Smooth muscle cell (in vitro differentiated cells): ENCODE results near the gene PLA2G12A. TPM values are rescaled to one million over a fixed set of nuclear protein-coding genes. Genes with fewer than 3 reads are reported as not detected.

Experiments used
- DNase-seq: peaks from one replicate; lab custom pipeline; 2025; ENCODE audit not compliant: unreplicated experiment; lab: John Stamatoyannopoulos, UW
- H2AFZ ChIP-seq: fragments of 200-600 bp; sonication (generic); 2 replicates; pipeline ENCODE4 v1.6.0; 2016; ENCODE audit warnings: antibody characterized with exemption, low read depth, mild to moderate bottlenecking
- H3F3A ChIP-seq: fragments of 200-600 bp; sonication (generic); 2 replicates; pipeline ENCODE4 v1.6.0; 2017; ENCODE audit warnings: antibody characterized with exemption, low read depth
- H3K27ac ChIP-seq: fragments of 200-600 bp; sonication (generic); 2 replicates; pipeline ENCODE4 v1.5.1; 2016; ENCODE audit warnings: low read depth, mild to moderate bottlenecking
- H3K27me3 ChIP-seq: fragments of 200-600 bp; sonication (generic); 2 replicates; pipeline ENCODE4 v1.6.1; 2016; ENCODE audit warnings: low read depth, mild to moderate bottlenecking
- H3K36me3 ChIP-seq: fragments of 200-600 bp; sonication (generic); 2 replicates; pipeline ENCODE4 v1.5.1; 2016; ENCODE audit warnings: low read depth
- H3K4me1 ChIP-seq: fragments of 200-600 bp; sonication (generic); 2 replicates; pipeline ENCODE4 v1.5.1; 2016; ENCODE audit warnings: low read depth
- H3K4me2 ChIP-seq: fragments of 200-600 bp; sonication (generic); 2 replicates; pipeline ENCODE4 v1.6.0; 2016; ENCODE audit warnings: mild to moderate bottlenecking
- H3K4me3 ChIP-seq: fragments of 200-600 bp; sonication (generic); 2 replicates; pipeline ENCODE4 v1.5.1; 2016; ENCODE audit warnings: mild to moderate bottlenecking
- H3K79me2 ChIP-seq: fragments of 200-600 bp; sonication (generic); 2 replicates; pipeline ENCODE4 v1.6.0; 2016; ENCODE audit warnings: low read depth, mild to moderate bottlenecking
- H3K9ac ChIP-seq: fragments of 200-600 bp; sonication (generic); 2 replicates; pipeline ENCODE4 v1.6.0; 2016; ENCODE audit warnings: low read depth
- H3K9me3 ChIP-seq: fragments of 200-600 bp; sonication (generic); replicated peaks from 2 replicates; pipeline ENCODE4 v1.5.1; 2016; ENCODE audit warnings: low read depth
- H4K20me1 ChIP-seq: fragments of 200-600 bp; sonication (generic); 2 replicates; pipeline ENCODE4 v1.6.0; 2016; ENCODE audit warnings: low read depth
- WGBS: methylation state at CpG from one replicate; pipeline ENCODE4 v1.1.7; 2016; ENCODE audit warnings: low lambda C conversion rate; 5-methylcytosine and 5-hydroxymethylcytosine counted together
- polyA plus RNA-seq: library from polyadenylated mRNA; unstranded; fragments of >200 nt; fragmentation: Nextera tagmentation; extraction: Ambion mirVana; gene quantifications from 2 replicates; pipeline ENCODE4 v1.2.1, GENCODE V29; 2016
- total RNA-seq: library from RNA; depleted of rRNA; stranded (reverse); fragments of >200 nt; gene quantifications from 2 replicates; pipeline ENCODE4 v1.2.3, GENCODE V29; 2014
- TF ChIP-seq, protein P1 (sequence below): fragments of 200-600 bp; sonication (generic); IDR thresholded peaks from 2 replicates; pipeline ENCODE4 v1.5.1; 2017; ENCODE audit warnings: borderline replicate concordance, mild to moderate bottlenecking, antibody characterized with exemption; ENCODE audit not compliant: insufficient read depth, poor library complexity, severe bottlenecking

PLA2G12A gene
- total and polyA plus RNA-seq, 2 experiments from 2014 or later: 36.8 to 56.5 TPM

DNA sequence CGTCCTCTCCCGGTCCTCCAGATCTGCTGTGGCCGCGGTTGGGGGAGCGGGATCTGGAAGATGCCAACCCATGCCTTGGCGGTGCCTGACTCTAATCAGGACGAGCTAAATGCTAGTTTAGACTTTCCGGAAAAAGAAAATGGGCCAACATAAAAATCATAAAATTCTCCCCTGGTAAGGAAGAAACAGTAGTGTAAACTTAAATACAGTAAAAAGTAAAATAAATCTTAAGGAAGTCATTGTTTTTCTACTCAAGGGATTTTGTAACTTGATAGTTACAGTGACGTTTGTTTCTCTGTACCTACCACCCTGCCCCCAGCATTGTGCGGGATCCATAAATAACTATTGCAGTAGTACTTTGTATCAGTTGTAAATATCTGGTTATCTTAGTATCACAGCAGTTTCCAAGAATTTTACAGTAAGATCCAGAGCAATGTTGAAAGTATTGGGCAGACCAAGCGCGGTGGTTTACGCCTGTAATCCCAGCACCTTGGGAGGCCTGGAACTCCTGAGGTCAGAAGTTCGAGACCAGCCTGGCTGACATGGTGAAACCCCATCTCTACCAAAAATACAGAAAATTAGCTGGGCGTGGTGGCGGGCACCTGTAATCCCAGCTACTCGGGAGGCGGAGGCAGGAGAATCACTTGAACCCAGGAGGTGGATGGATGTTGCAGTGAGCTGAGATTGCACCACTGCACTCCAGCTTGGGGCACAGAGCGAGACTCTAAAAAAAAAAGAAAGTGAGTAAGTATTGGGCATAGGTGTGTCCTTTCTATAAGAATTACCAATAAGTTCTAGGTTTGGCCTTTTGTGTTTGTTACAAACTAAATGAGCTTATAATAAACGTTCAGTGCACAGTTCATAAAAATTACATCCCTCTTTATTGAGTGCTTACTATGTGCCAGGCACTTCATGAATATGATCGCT is 1.0 kb upstream of the PLA2G12A start:
- Histone ChIP-seq H3K9me3 (no peaks in the 10 kb centered on the region), H3F3A (peaks cover 3% of the 10 kb centered on the region), H3K4me1 (peaks cover 8% of the 10 kb centered on the region), H3K79me2 (peaks cover 33% of the 10 kb centered on the region), H2AFZ (peak overlapping the region; percentile 100), H4K20me1 (no peaks in the 10 kb centered on the region), H3K4me2 (peak overlapping the region; percentile 99), H3K9ac (peak overlapping the region; percentile 75), H3K27me3 (no peaks in the 10 kb centered on the region), H3K4me3 (peak overlapping the region; percentile 92), H3K27ac (peak overlapping the region; percentile 67), H3K36me3 (no peaks in the 10 kb centered on the region)
- DNase-seq: no peak
- TF ChIP-seq, protein P1, sequence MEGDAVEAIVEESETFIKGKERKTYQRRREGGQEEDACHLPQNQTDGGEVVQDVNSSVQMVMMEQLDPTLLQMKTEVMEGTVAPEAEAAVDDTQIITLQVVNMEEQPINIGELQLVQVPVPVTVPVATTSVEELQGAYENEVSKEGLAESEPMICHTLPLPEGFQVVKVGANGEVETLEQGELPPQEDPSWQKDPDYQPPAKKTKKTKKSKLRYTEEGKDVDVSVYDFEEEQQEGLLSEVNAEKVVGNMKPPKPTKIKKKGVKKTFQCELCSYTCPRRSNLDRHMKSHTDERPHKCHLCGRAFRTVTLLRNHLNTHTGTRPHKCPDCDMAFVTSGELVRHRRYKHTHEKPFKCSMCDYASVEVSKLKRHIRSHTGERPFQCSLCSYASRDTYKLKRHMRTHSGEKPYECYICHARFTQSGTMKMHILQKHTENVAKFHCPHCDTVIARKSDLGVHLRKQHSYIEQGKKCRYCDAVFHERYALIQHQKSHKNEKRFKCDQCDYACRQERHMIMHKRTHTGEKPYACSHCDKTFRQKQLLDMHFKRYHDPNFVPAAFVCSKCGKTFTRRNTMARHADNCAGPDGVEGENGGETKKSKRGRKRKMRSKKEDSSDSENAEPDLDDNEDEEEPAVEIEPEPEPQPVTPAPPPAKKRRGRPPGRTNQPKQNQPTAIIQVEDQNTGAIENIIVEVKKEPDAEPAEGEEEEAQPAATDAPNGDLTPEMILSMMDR: no peak
- WGBS: 52% methylated on average over 21 of the region's 21 CpGs

DNA sequence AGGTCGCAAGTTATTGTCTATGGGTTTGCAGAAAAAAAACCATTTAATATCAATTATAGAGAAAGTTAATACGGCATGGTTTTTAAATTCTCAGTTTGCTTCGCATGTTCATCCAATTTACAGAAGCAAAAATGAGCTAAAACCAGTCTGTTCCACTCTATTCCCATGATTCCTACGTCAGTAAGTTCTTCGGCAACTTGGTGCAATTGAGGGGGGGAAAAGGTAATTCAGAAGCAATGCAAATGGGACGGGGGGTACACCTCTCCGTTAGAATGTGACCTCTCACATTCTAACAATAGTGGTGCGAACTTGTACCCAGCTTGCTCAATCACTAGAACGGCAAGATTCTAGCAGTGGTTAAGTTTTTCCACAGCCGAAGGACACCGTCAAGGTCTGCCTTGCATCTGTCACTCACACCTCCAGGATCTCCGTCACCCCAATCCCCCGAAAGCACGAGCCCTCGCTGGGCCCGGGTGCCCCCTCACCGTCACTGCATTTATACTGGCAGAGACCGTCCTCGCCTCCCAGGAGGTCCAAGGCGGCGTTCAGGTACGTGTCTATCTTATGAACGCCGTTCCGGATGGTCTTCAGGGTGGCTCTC is 653 bp downstream of the PLA2G12A start:
- TF ChIP-seq, protein P1: no peak
- peak overlapping the region; percentile 99 for H3K4me2 ChIP-seq
- WGBS: under 1% methylated on average over 25 of the region's 25 CpGs
- no peak for DNase-seq
- peaks cover 49% of the 10 kb centered on the region for H3K79me2 ChIP-seq
- no peaks in the 10 kb centered on the region for H4K20me1 ChIP-seq
- no peaks in the 10 kb centered on the region for H3K9me3 ChIP-seq
- H3F3A ChIP-seq: peaks cover 3% of the 10 kb centered on the region
- no peaks in the 10 kb centered on the region for H3K36me3 ChIP-seq
- peak overlapping the region; percentile 99 for H2AFZ ChIP-seq
- H3K9ac ChIP-seq: peak overlapping the region; percentile 75
- H3K4me1 ChIP-seq: peaks cover 7% of the 10 kb centered on the region
- H3K27me3 ChIP-seq: no peaks in the 10 kb centered on the region
- peak overlapping the region; percentile 92 for H3K4me3 ChIP-seq
- peak overlapping the region; percentile 9 for H3K27ac ChIP-seq

DNA sequence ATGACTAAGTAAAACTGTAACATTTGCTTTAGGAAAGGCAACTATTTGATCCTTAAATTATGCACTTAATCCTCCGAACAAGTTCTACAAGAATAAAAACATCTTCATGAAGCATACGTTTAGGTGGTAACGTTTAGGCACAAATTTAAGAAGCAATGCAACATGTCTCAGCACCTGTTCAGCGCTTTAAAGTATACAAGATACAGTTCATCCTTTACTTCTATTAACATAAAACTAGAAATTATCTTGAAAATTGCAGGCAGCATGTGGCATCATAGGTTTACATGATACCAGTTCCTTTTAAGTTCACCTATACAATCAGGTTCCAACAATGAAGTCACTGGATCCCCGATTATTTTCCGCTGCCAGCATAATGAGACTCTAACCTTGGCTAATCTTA is 1.5 kb downstream of the PLA2G12A start:
- H4K20me1 ChIP-seq: no peaks in the 10 kb centered on the region
- peak overlapping the region; percentile 99 for H2AFZ ChIP-seq
- no peaks in the 10 kb centered on the region for H3K27me3 ChIP-seq
- TF ChIP-seq, protein P1: no peak
- H3K36me3 ChIP-seq: no peaks in the 10 kb centered on the region
- no peak for DNase-seq
- peaks cover 54% of the 10 kb centered on the region for H3K79me2 ChIP-seq
- peaks cover 7% of the 10 kb centered on the region for H3K4me1 ChIP-seq
- 55% methylated on average over 6 of the region's 6 CpGs for WGBS
- no peak overlapping the region for H3K9ac ChIP-seq
- peak overlapping the region; percentile 99 for H3K4me2 ChIP-seq
- no peaks in the 10 kb centered on the region for H3K9me3 ChIP-seq
- H3K4me3 ChIP-seq: peak overlapping the region; percentile 92
- H3F3A ChIP-seq: peaks cover 3% of the 10 kb centered on the region
- H3K27ac ChIP-seq: peak overlapping the region; percentile 5
